H9 (cell line): ENCODE results near the gene PDE6G. TPM values are rescaled to one million over a fixed set of nuclear protein-coding genes. Genes with fewer than 3 reads are reported as not detected.

Experiments
- DNase-seq: peaks from one replicate; pipeline ENCODE4 v3.0.0-alpha.2; 2017
- H2AFZ ChIP-seq: one replicate; pipeline ENCODE4 v1.6.1; 2013; ENCODE audit warnings: mild to moderate bottlenecking, low read length, control low read depth, moderate library complexity
- H2AK5ac ChIP-seq: 2 replicates; pipeline ENCODE4 v1.6.1; 2013; ENCODE audit warnings: low read length, control low read depth, mixed read lengths; ENCODE audit not compliant: insufficient read length
- H2BK120ac ChIP-seq: one replicate; pipeline ENCODE4 v1.6.1; 2013; ENCODE audit warnings: low read depth, mild to moderate bottlenecking, low read length, control low read depth, inconsistent platforms; ENCODE audit not compliant: poor library complexity, severe bottlenecking
- H2BK12ac ChIP-seq: 2 replicates; pipeline ENCODE4 v1.6.1; 2013; ENCODE audit warnings: low read length, control low read depth, mixed read lengths, low read depth; ENCODE audit not compliant: insufficient read length
- H2BK15ac ChIP-seq: 2 replicates; pipeline ENCODE4 v1.6.1; 2013; ENCODE audit warnings: low read depth, low read length, control low read depth
- H2BK20ac ChIP-seq: one replicate; pipeline ENCODE4 v1.6.1; 2013; ENCODE audit warnings: low read depth, mild to moderate bottlenecking, low read length, control low read depth, inconsistent platforms; ENCODE audit not compliant: poor library complexity, severe bottlenecking
- H2BK5ac ChIP-seq: 2 replicates; pipeline ENCODE4 v1.6.1; 2013; ENCODE audit warnings: low read length, control low read depth, mixed read lengths; ENCODE audit not compliant: insufficient read length
- H3K14ac ChIP-seq: 2 replicates; pipeline ENCODE4 v1.6.1; 2013; ENCODE audit warnings: low read length, control low read depth; ENCODE audit not compliant: insufficient read depth
- H3K18ac ChIP-seq: 2 replicates; pipeline ENCODE4 v1.6.1; 2013; ENCODE audit warnings: low read depth, mild to moderate bottlenecking, mixed read lengths, low read length, control low read depth; ENCODE audit not compliant: insufficient read length
- H3K23ac ChIP-seq: 2 replicates; pipeline ENCODE4 v1.6.1; 2013; ENCODE audit warnings: low read length, control low read depth, mixed read lengths, low read depth; ENCODE audit not compliant: insufficient read length
- H3K23me2 ChIP-seq: 2 replicates; pipeline ENCODE4 v1.6.1; 2013; ENCODE audit warnings: low read depth, mild to moderate bottlenecking, mixed read lengths, low read length, control low read depth; ENCODE audit not compliant: insufficient read length, poor library complexity, severe bottlenecking
- H3K27ac ChIP-seq: 2 replicates; pipeline ENCODE4 v1.5.1; 2013; ENCODE audit warnings: low read length, control low read depth, mixed read lengths, low read depth; ENCODE audit not compliant: insufficient read length
- H3K27me3 ChIP-seq: 2 replicates; pipeline ENCODE4 v1.6.1; 2013; ENCODE audit warnings: low read length, control low read depth, inconsistent platforms; ENCODE audit not compliant: insufficient read depth
- H3K4ac ChIP-seq: 2 replicates; pipeline ENCODE4 v1.6.1; 2013; ENCODE audit warnings: low read depth, mild to moderate bottlenecking, control low read depth, inconsistent platforms, low read length, moderate library complexity
- H3K4me1 ChIP-seq: 2 replicates; pipeline ENCODE4 v1.6.1; 2013; ENCODE audit warnings: low read length, control low read depth, inconsistent platforms; ENCODE audit not compliant: insufficient read depth
- H3K4me2 ChIP-seq: 2 replicates; pipeline ENCODE4 v1.6.1; 2013; ENCODE audit warnings: low read length, control low read depth, mixed read lengths; ENCODE audit not compliant: insufficient read length, insufficient read depth
- H3K56ac ChIP-seq: 2 replicates; pipeline ENCODE4 v1.6.1; 2013; ENCODE audit warnings: low read depth, mild to moderate bottlenecking, mixed read lengths, low read length, control low read depth; ENCODE audit not compliant: insufficient read length
- H3K79me1 ChIP-seq: 2 replicates; pipeline ENCODE4 v1.6.1; 2013; ENCODE audit warnings: low read depth, mild to moderate bottlenecking, moderate library complexity, low read length, control low read depth, inconsistent platforms; ENCODE audit not compliant: insufficient read depth, poor library complexity, severe bottlenecking
- H3K79me2 ChIP-seq: 2 replicates; pipeline ENCODE4 v1.6.1; 2013; ENCODE audit warnings: low read length, control low read depth, inconsistent platforms; ENCODE audit not compliant: insufficient read depth
- H3K9ac ChIP-seq: 2 replicates; pipeline ENCODE4 v1.6.1; 2013; ENCODE audit warnings: low read length, control low read depth, mixed read lengths; ENCODE audit not compliant: insufficient read length; ENCODE audit errors: extremely low read depth
- H3K9me3 ChIP-seq: one replicate; pipeline ENCODE4 v1.6.1; 2013; ENCODE audit warnings: low read depth, low read length, inconsistent platforms; ENCODE audit not compliant: control insufficient read depth
- H3T11ph ChIP-seq: one replicate; pipeline ENCODE4 v1.6.1; 2013; ENCODE audit warnings: mild to moderate bottlenecking, low read length, control low read depth, inconsistent platforms
- H4K20me1 ChIP-seq: one replicate; pipeline ENCODE4 v1.6.1; 2013; ENCODE audit not compliant: control insufficient read depth, insufficient read length, insufficient read depth
- H4K5ac ChIP-seq: 2 replicates; pipeline ENCODE4 v1.6.1; 2013; ENCODE audit warnings: low read depth, mild to moderate bottlenecking, mixed read lengths, low read length, control low read depth; ENCODE audit not compliant: insufficient read length
- H4K8ac ChIP-seq: replicated peaks from 2 replicates; pipeline ENCODE4 v1.6.1; 2013; ENCODE audit warnings: low read length, control low read depth, mixed read lengths, low read depth; ENCODE audit not compliant: insufficient read length
- H4K91ac ChIP-seq: 2 replicates; pipeline ENCODE4 v1.6.1; 2013; ENCODE audit warnings: low read depth, mild to moderate bottlenecking, moderate library complexity, mixed read lengths, low read length, control low read depth; ENCODE audit not compliant: insufficient read length
- H3K27ac Mint-ChIP-seq, 3 experiments: 2 replicates in 2 of 3; 3 replicates in 1 of 3; pipeline ENCODE4 v1.8.0; 2020 to 2021; ENCODE audit warnings: mixed read lengths in 3 of 3, mild to moderate bottlenecking in 1 of 3, moderate library complexity in 1 of 3
- H3K27me3 Mint-ChIP-seq: 2 replicates; pipeline ENCODE4 v1.8.0; 2021; ENCODE audit warnings: low read depth, mild to moderate bottlenecking, moderate library complexity, mixed read lengths
- H3K36me3 Mint-ChIP-seq, 3 experiments: 2 replicates in 2 of 3; 3 replicates in 1 of 3; pipeline ENCODE4 v1.8.0; 2020 to 2021; ENCODE audit warnings: low read depth in 3 of 3, mixed read lengths in 3 of 3; ENCODE audit not compliant: insufficient read depth in 1 of 3
- H3K4me1 Mint-ChIP-seq, 2 experiments: 2 replicates each; pipeline ENCODE4 v1.8.0; 2020; ENCODE audit warnings: mixed read lengths in 2 of 2
- H3K4me3 Mint-ChIP-seq, 2 experiments: 2 replicates in 1 of 2; 3 replicates in 1 of 2; pipeline ENCODE4 v1.8.0; 2020 to 2021; ENCODE audit warnings: mild to moderate bottlenecking in 2 of 2, mixed read lengths in 2 of 2, moderate library complexity in 1 of 2
- H3K9me3 Mint-ChIP-seq, 2 experiments: 2 replicates in 1 of 2; 3 replicates in 1 of 2; pipeline ENCODE4 v1.8.0; 2020; ENCODE audit warnings: mild to moderate bottlenecking in 2 of 2, mixed read lengths in 2 of 2, moderate library complexity in 1 of 2
- WGBS: extraction: QIAGEN DNeasy Blood & Tissue Kit; methylation state at CpG from one replicate; pipeline ENCODE4 v1.1.7; 2013; ENCODE audit warnings: missing lambda C conversion rate, low lambda C conversion rate, mixed read lengths; ENCODE audit not compliant: insufficient read length; ENCODE audit errors: extremely low coverage; 5-methylcytosine and 5-hydroxymethylcytosine counted together
- total RNA-seq: library from RNA; stranded (reverse); gene quantifications from 2 replicates; pipeline ENCODE4 v1.2.1, GENCODE V29; 2021
- TF ChIP-seq, protein P1 (sequence below): fragments of 200-600 bp; sonication (generic); conservative IDR thresholded peaks from 3 replicates; pipeline ENCODE4 v1.8.0; 2021; ENCODE audit warnings: antibody characterized with exemption, mild to moderate bottlenecking

The PDE6G gene
- total RNA-seq, 1 experiment from 2014 or later = 5.7 TPM

GRCh38 chr17:81690066-81690465 is 33.7 kb upstream of the PDE6G start:
- H2BK15ac ChIP-seq = no peak overlapping the region
- no peak overlapping the region for H3T11ph ChIP-seq
- no peak overlapping the region for H3K4ac ChIP-seq
- H3K9me3 ChIP-seq = no peaks in the 10 kb centered on the region
- no peaks in the 10 kb centered on the region for H3K23me2 ChIP-seq
- H4K5ac ChIP-seq = no peak overlapping the region
- no peak overlapping the region for H3K56ac ChIP-seq
- Mint-ChIP-seq H3K36me3 (peaks cover 37 to 71% (median 67%) of the 10 kb centered on the region in 3 experiments), H3K27me3 (no peaks in the 10 kb centered on the region), H3K27ac (peak overlapping the region in 2 of 3 experiments; percentile 28 to 62; a peak in 2 of 7 replicates), H3K4me3 (0 out of 5 replicates have a peak overlapping the region, but pooled peaks of 1 of the 2 experiments have one; percentile 4), H3K4me1 (peaks cover 0 to 3% of the 10 kb centered on the region in 2 experiments; a peak in 1 of 4 replicates), H3K9me3 (no peaks in the 10 kb centered on the region)
- no peak overlapping the region for H3K18ac ChIP-seq
- H3K23ac ChIP-seq = no peak overlapping the region
- no peaks in the 10 kb centered on the region for H3K79me1 ChIP-seq
- H3K27ac ChIP-seq = no peak overlapping the region
- H4K8ac ChIP-seq = no peak overlapping the region
- peaks cover 2% of the 10 kb centered on the region; the same call in 1 of the 2 replicates for H3K79me2 ChIP-seq
- no peak overlapping the region for H2BK120ac ChIP-seq
- H3K4me1 ChIP-seq = no peaks in the 10 kb centered on the region
- H2BK5ac ChIP-seq = no peak overlapping the region
- H2AFZ ChIP-seq = no peak overlapping the region
- H2BK12ac ChIP-seq = no peak overlapping the region
- WGBS = no CpG with 5 or more reads among the region's 18 CpGs
- no peak overlapping the region for H3K4me2 ChIP-seq
- no peak overlapping the region for H2AK5ac ChIP-seq
- TF ChIP-seq, protein P1, sequence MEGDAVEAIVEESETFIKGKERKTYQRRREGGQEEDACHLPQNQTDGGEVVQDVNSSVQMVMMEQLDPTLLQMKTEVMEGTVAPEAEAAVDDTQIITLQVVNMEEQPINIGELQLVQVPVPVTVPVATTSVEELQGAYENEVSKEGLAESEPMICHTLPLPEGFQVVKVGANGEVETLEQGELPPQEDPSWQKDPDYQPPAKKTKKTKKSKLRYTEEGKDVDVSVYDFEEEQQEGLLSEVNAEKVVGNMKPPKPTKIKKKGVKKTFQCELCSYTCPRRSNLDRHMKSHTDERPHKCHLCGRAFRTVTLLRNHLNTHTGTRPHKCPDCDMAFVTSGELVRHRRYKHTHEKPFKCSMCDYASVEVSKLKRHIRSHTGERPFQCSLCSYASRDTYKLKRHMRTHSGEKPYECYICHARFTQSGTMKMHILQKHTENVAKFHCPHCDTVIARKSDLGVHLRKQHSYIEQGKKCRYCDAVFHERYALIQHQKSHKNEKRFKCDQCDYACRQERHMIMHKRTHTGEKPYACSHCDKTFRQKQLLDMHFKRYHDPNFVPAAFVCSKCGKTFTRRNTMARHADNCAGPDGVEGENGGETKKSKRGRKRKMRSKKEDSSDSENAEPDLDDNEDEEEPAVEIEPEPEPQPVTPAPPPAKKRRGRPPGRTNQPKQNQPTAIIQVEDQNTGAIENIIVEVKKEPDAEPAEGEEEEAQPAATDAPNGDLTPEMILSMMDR = no peak
- no peaks in the 10 kb centered on the region for H3K27me3 ChIP-seq
- no peak overlapping the region for H4K91ac ChIP-seq
- H3K14ac ChIP-seq = no peak overlapping the region
- no peak overlapping the region for H2BK20ac ChIP-seq
- no peak overlapping the region for H3K9ac ChIP-seq
- no peak for DNase-seq
- no peaks in the 10 kb centered on the region for H4K20me1 ChIP-seq
